GM18909 (cell line): ENCODE results near the gene COL7A1.

Source experiments
- ATAC-seq: cut with Tn5 transposase; IDR thresholded peaks from one replicate; pipeline ENCODE4 v1.9.1; 2021; ENCODE audit warnings: mild to moderate bottlenecking; ENCODE audit not compliant: unreplicated experiment, poor library complexity

COL7A1 gene

DNA sequence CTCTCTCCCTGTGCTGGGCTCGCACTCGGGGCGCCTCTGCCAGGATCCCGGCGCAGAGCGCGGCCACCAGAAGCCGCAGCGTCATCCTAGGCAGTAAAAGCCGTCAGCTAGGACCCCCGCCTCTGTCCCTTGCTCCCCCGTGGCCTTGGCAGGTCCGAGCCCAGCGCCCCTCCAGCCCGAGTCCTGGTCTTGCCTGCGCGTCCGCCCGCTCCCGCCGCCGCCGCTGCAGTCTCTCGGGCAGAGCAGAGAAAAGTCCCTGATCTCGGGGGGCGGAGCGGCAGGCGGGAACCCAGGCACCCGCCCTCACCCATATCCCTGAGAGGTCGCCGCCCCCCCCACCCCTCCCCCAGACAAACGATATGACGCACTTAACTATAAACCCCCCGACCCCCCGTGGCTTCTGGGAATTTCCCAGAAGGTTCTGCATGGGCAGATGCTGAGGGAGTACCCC lies at the start of gene COL7A1:
TSS of gene COL7A1 (minus strand) at position 255 of the 451 bp plus-strand sequence. CDS start at position 85, 170 bp downstream.
- no peak for ATAC-seq

GRCh38 chr3:48642605-48643004 lies 47.5 kb upstream of the COL7A1 start:
- no peak for ATAC-seq

DNA sequence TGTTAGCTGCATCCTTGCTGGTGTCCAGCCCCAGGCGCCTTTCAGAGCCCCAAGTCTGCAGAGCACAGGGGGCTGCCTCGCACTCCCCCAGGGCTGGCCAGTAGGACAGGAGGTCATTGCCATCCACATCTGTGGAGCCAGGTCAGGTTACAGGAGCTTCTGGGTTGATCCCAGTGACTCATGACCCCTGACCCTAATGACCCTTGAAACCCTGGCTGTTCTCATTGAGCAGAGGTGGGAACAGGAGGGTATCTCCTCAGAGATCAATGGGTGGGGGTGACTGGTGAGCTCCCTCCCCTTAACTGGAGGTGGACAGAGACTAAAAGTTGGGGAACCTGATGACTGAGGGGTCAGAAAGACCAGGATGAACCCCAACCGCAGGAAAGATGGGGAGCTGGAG lies 46.3 kb upstream of the COL7A1 start:
- no peak for ATAC-seq

- no peak for ATAC-seq
Observed at GRCh38 chr3:48639944-48640606, 44.9 kb upstream of the COL7A1 start.

DNA sequence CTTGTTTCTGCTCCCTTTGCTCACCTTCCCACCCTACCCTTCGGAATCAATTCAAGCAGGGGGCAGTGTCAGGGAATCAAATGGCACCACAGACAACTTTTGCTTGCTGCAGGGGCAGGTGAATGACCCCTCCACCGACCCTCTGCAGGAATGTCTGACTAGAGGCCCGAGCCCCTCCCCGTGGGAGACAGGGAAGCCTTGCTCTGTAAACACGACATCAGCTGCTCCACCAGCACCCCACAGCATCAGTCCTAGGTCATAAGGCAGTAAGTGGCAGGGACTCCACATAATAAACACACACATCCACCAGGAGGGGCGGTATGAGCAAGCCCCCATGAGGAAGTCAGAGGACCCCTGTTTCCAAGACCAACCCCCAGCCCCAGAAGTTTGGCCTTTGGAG lies 42.2 kb upstream of the COL7A1 start:
- no peak for ATAC-seq

DNA sequence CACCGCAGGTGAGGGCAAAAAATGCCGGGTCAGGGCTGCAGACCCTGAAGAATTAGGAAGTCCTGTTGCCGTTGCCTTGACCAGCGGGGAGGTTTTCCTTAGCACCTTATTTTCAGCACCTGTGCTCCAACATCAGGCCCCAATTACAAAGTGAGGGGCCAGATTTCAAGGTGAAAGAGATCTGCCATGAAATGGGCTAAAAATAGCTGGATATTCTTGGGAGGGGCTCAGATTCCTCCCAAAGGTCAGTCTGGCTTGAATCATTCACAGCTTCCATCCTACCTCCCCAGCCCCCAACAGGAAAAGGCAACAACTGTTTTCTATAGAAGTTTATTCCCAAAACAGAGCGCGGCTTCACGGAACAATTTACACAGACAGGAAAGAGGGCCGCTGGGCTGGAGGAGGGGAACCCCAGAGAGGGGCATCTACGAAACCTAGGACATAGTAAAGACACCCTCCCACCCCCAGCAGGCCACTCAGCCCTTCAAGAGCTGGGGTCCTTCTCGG lies 41.1 kb upstream of the COL7A1 start:
- no peak for ATAC-seq

GRCh38 chr3:48635222-48636021 lies 40.3 kb upstream of the COL7A1 start, which contains the start of gene SLC26A6:
SLC26A6 (minus strand) TSS chr3:48635461; CDS start chr3:48635393, 68 bp downstream.
- ATAC-seq, result peak; percentile 91

DNA sequence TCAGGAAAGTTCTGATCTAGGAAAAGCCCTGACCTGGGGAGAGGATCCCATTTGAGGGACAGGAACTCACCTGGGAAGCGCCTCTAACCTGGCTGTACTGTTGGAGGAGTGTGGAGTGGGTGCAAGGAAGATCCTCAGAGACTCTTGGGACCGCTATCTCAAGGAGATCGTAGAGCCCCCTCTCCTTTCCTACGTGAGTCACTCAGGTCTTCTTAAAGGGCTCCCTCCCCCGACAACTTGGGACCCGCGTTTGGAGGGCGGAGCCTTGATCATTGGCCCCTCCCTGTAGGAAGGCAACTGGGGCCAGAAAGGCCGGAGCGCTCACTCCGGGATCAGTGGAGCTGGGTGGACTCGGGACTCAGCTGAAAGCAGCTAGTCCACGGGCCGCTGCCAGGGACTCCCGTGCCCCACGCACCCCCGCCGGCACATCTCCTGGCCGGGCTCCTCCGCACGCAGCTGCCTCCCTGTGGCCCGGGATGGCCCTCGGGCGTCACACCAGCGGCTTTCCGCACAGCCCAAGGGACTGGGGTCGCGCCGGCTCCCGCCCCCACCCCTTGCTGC lies 39.6 kb upstream of the COL7A1 start:
- peak; percentile 19 for ATAC-seq

- no peak for ATAC-seq
Observed at GRCh38 chr3:48633743-48634142, 38.6 kb upstream of the COL7A1 start.

DNA sequence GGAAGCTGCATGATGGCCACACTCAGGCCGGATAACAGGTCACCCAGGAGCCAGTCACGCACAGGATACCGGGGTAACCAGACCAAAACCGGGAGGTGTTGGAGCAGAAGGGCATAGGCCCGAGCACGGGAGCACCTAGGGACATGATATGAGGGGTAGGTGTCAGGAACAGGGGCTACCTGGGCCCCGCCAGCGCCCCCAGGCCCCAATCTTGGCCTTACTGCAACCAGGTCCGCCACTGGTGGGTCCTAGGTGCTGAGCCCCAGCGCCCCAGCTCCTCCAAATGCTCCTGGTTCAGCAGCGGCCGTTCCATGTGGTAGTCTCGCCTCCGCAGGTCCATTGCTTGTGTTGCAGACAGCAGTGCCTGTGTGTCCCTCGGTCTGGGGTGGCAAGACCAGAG lies 38.1 kb upstream of the COL7A1 start:
- no peak for ATAC-seq

DNA sequence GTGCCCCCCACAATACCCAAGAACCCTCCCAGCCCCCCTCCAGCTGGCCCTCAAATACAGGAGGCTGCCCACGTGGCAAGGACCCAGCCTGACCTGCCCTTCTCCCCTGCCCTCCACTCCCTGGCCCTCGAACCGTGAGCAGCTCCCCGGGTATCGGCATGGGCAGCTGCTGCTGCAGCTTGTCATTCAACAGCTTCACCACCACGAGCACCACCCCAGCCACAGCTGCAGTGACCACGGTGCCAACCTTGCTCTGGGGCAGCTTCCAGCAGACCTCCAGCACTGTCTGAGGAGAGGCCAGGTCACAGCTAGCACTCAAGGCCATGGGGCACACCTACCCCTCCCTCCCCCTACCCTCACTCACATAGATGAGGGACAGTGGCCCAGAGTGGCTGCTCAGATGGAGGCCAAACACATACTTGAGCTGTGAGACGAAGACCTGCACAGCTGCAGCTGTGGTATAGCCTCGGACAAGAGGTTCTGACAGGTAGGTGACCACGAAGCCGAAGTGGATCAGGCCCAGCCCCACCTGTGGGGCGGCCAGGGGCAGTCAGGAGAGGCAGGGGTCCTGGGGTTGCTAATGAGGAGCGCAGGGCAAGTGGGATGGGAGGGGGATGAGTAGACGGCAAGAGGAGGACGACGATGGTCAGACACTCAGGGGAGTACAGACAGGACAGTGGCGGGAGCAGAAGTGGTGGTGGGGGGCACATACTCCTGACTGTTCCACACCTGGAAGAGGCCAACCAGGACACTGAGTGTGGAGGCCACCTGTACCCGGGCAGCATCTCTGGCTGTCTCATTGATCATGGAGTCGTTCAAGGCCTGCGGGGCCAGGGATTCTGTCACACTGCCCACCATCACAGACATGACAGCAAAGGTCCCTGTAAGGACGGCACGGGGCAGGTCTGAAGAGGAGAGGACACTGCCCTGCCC lies 36.7 kb upstream of the COL7A1 start:
- ATAC-seq, result no peak

DNA sequence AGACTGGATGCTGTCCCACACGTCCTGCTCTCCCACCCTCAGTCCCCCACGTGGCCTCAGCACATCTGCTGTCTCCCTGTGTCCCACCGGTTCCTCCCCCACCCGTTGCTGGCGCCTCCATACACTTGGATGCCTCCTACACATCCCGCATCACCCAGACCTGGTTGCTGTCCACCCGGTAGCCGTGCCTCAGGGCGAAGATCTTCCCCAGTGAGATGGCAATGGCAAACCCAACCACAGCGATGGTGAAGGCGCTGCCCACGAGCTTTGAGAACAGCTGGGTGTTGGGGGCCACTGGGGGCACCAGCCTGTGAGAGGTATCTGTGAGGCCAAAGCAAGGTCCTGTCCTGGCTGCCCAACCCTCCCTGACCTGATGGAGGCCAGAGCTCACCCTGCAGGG lies 35.7 kb upstream of the COL7A1 start:
- no peak for ATAC-seq

- no peak for ATAC-seq
Observed at GRCh38 chr3:48630407-48630806, 35.3 kb upstream of the COL7A1 start.

- ATAC-seq, result no peak
Observed at GRCh38 chr3:48629894-48630293, 34.8 kb upstream of the COL7A1 start.

GRCh38 chr3:48628277-48629017 lies 33.3 kb upstream of the COL7A1 start:
- no peak for ATAC-seq

DNA sequence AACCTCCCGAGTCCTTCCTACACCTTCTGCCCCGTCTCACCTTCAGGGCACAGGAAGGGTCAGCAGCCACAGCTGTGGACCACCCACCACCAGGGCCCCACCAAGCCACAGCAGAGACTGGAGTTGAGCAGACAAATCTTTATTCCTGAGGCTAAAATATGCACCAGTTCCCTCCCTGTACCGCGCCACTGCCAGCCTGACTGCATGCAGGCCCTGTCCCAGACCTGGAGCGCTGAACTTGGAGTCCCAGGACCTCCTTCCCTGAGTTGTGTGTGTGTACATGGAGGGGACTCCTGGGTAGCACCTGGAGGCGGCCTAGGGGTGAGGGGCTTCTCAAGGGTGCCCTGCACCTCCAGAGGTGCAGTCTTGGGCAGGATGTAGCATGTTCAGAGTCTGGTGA lies 30.5 kb upstream of the COL7A1 start:
- no peak for ATAC-seq

DNA sequence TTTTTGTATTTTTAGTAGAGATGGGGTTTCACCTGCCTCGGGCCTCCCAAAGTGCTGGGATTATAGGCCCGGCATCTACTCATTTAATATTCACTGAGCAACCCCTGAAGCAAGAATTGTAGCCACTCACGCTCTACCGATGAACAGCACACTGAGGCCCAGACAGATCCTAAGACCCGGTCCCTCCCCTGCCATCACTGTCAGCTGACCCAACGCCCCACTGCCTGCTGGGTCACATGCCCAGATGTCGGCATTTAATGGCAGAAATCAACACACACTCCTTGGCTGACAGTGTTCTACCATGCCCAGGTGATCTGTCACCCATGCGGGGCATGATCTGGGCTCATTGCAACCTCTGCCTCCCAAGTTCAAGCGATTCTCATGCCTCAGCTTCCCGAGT lies 29.6 kb upstream of the COL7A1 start:
- no peak for ATAC-seq

DNA sequence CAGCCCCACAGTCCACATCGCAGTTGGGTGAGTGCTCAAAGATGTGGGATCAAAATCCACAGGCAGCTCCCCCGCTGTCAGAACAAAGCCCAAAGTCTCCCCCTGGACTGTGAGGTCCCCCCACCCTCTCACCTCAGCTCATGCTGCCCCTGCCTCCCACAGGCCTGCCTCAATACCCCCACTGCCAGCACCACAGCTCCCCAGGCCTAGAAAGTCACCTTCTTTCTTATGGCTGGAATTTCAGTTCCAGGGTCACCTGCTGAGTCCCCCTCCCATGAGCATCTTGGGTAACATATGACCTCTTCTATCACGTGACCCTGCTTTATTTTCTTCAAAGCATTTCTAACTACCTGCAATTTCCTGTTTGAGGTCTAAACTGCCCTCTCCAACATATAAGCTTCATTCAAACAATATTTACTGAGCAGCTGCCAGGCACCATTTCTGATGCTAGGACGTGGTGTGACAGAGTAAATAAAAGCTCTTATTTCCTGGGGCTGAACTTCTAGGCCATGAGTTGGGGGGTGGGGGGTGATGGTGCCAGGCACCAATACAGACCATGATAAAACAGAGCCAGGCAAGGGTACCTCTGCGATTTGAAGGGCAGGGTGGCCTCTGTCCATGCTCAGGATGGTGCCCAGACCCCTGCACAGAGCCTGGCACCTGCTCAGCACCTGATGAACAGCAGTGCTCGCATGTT lies 28.9 kb upstream of the COL7A1 start:
- ATAC-seq, result no peak

DNA sequence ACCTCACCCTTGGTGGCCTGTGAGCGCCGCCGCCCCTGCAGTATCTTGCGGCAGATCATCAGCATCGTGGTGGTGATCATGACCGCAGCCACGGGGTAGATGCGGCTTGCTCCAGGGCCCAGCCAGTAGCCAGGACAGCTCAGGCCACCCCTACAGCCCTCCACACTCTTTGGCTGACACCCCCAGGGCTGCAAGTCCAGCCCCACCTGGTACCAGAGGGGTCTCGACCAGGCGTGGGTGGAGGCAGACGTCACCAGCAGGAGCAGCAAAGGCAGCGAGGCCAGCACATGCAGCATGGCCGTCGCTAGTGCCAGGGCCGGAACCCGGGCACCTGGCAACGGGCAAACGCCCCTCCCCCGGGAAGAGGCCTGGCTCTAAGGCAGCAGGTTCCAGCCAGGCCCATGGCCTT lies 26.3 kb upstream of the COL7A1 start, which contains the start of gene TMEM89:
TSS of gene TMEM89 (minus strand) at position 309 of the 409 bp plus-strand sequence. CDS start at position 296, 13 bp downstream.
- ATAC-seq, result no peak
